GM12872 (cell line): ENCODE data around the gene PLTP.

Experiments used
- TF ChIP-seq, protein P1 (sequence below): IDR thresholded peaks from 3 replicates; pipeline ENCODE4 v1.5.1; 2011; ENCODE audit warnings: low read depth, mild to moderate bottlenecking, low read length, moderate library complexity; ENCODE audit not compliant: insufficient read depth

PLTP gene

DNA sequence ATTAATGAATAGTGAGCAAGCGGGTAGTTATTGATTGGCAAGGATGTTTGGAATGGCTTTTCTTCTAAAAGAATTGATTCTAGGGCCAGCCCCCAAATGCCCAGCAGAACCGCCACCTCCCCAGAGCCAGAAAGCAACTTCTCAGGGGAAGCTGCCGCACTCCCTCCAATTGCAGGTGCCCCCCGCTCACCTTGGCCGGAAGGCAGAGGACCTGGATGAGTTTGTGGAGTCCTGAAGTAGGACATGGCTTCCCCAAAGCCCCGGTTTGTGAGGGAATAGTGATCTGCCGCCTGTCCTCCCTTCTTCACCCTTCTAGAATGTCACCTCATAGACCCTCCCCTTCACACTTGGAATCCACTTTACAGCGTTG lies 24.6 kb downstream of the PLTP start, which contains the start of gene SPATA25:
Gene SPATA25, minus strand, starts transcription at position 277 of the 370 bp plus-strand sequence. Its CDS starts 32 bp downstream, at position 245.
- TF ChIP-seq, protein P1, sequence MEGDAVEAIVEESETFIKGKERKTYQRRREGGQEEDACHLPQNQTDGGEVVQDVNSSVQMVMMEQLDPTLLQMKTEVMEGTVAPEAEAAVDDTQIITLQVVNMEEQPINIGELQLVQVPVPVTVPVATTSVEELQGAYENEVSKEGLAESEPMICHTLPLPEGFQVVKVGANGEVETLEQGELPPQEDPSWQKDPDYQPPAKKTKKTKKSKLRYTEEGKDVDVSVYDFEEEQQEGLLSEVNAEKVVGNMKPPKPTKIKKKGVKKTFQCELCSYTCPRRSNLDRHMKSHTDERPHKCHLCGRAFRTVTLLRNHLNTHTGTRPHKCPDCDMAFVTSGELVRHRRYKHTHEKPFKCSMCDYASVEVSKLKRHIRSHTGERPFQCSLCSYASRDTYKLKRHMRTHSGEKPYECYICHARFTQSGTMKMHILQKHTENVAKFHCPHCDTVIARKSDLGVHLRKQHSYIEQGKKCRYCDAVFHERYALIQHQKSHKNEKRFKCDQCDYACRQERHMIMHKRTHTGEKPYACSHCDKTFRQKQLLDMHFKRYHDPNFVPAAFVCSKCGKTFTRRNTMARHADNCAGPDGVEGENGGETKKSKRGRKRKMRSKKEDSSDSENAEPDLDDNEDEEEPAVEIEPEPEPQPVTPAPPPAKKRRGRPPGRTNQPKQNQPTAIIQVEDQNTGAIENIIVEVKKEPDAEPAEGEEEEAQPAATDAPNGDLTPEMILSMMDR = no peak

DNA sequence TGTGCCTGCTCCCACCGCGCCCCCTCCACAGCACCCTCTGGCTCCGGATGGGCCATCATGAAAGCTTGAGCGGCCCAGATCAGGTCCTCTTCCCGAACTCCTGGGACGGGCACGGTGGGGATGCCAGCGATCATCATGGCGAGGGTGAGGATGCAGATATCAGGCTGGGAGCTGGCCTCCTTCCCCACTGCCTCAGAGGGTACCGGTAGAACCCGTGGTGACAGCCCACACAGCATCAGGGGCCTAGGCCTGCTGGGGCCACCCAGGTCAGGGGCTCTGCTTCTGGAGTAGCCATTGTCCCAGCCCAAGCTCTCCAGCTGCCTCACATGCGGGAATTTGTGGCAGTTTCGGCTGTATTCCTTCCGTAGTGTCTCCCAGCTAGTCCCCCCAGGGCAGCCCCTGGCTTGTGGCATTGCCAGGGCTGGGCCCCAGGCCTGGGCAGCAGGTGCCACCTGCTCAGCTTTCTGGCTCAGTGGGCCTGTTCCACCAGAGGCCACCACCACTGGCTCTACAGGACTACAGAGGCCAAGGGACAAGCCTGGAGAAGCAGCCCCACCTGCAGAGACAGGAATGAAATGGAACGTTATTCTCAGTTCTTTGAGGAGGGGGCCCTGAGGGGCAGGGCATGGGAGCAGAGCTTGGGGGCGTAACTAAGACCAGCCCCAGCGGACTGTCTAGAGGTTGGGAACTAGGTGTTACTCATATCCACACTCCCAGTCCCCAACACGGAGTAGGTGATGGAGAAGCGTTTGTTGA lies 25.2 kb downstream of the PLTP start:
- TF ChIP-seq, protein P1 = no peak

DNA sequence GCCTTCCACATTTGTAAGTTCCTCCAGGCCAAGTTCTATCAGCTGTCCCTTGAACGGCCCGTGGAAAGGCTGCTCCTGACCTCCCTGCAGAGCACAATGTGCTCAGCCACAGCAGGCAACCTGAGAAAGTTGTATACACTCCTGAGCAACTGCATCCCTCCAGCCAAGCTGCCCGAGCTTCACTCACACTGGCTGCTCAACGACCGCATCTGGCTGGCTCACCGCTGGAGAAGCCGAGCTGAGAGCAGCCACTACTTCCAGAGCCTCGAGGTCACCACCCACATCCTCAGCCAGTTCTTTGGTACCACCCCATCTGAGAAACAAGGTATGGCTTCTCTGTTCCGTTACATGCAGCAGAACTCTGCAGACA lies 28.9 kb downstream of the PLTP start:
- TF ChIP-seq, protein P1 = no peak

- TF ChIP-seq, protein P1 = no peak
Measured at GRCh38 chr20:45882469-45883099, 29.4 kb downstream of the PLTP start.

DNA sequence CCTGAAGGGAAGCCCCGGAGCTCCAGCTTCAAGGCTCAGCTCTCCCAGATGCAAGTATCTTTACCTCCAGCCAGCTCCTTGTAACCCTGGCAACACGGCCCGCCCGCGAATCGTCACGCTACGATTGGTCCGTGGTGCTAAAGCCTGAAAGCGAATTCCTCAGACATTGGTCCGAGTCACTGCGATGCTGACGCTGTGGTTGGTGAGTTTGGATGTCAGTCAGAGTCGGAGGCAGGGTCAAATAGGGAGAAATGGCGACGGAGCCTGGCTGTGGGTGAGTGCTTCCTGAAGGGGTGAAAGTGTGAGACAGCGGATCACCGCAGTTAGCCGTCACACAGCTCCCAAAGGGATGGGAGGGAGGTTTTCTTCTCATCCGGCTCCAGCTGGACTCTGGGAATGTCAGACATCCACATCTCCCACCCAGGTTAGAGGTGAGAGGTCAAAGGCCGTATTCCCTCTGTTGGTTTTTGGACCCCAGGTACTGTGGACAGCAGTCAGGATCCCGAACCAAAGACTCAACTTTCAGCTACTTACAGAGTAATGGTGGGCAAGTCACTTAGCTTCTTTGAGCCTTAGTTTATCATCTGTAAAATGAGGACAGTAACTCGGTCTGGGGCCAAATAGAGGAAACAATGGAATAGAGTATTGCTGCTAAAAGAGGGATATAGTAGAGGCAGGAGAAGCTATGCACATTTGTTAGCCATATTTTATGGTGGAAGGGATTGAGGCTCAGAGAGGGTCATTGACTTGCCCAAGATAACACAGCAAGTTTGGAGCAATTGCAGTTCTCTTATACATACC lies 30.8 kb downstream of the PLTP start, which contains the start of gene ZSWIM1:
Gene ZSWIM1, plus strand, starts transcription at position 240 of the 801 bp plus-strand sequence. CDS start 1,366 bp downstream, outside the sequence.
- TF ChIP-seq, protein P1 = no peak

GRCh38 chr20:45878076-45878761 lies 33.7 kb downstream of the PLTP start:
- TF ChIP-seq, protein P1 = no peak

GRCh38 chr20:45874576-45874975 lies 37.4 kb downstream of the PLTP start:
- TF ChIP-seq, protein P1 = no peak
